Activated B cell treated with CpG ODN at 0.5 μM for 24 hours (primary cell): Measurements from ENCODE around the gene FMN1. TPM values are rescaled to one million over a fixed set of nuclear protein-coding genes. Genes with fewer than 3 reads are reported as not detected.

Experiments used
- ATAC-seq: fragments of 200-7000 bp; cut with Tn5 transposase; one replicate; pipeline ENCODE4 v1.10.0; 2021; ENCODE audit warnings: low read depth, mild to moderate bottlenecking, moderate library complexity
- CTCF ChIA-PET: fragments of 350-600 bp; sonication (Branson Sonifier 250); formaldehyde crosslinking; loops from one replicate; lab custom pipeline; 2021; ENCODE audit warnings: antibody characterized with exemption; lab: Charles Lee
- POLR2A ChIA-PET: fragments of 350-600 bp; sonication (Branson Sonifier 250); formaldehyde crosslinking; loops from one replicate; lab custom pipeline; 2021; ENCODE audit warnings: antibody characterized with exemption; lab: Charles Lee
- DNase-seq: peaks from one replicate; pipeline ENCODE4 v3.0.0; 2022
- H3K27ac Mint-ChIP-seq: one replicate; pipeline ENCODE4 v1.8.0; 2020; ENCODE audit warnings: mixed read lengths
- H3K27me3 Mint-ChIP-seq: one replicate; pipeline ENCODE4 v1.8.0; 2021; ENCODE audit warnings: mixed read lengths
- H3K36me3 Mint-ChIP-seq: one replicate; pipeline ENCODE4 v1.8.0; 2021; ENCODE audit warnings: low read depth, mixed read lengths
- H3K4me1 Mint-ChIP-seq: one replicate; pipeline ENCODE4 v1.8.0; 2021; ENCODE audit warnings: mixed read lengths
- H3K4me3 Mint-ChIP-seq: one replicate; pipeline ENCODE4 v1.8.0; 2020; ENCODE audit warnings: mild to moderate bottlenecking, mixed read lengths
- H3K9me3 Mint-ChIP-seq: one replicate; pipeline ENCODE4 v1.8.0; 2020; ENCODE audit warnings: mixed read lengths
- CTCF ChIP-seq: fragments of 200-600 bp; IDR thresholded peaks from one replicate; pipeline ENCODE4 v1.8.0; 2022; ENCODE audit warnings: antibody characterized with exemption, mild to moderate bottlenecking
- intact Hi-C: fragments of 100-400 bp; cut with micrococcal nuclease; formaldehyde crosslinking; loops from one replicate; pipeline ENCODE4 v1.15.1; 2024
- total RNA-seq: library from RNA; stranded (reverse); gene quantifications from 2 replicates; pipeline ENCODE4 v1.2.3, GENCODE V29; 2022

Gene FMN1
- total RNA-seq, 1 donor from 2014 or later, result 0.80 TPM

DNA sequence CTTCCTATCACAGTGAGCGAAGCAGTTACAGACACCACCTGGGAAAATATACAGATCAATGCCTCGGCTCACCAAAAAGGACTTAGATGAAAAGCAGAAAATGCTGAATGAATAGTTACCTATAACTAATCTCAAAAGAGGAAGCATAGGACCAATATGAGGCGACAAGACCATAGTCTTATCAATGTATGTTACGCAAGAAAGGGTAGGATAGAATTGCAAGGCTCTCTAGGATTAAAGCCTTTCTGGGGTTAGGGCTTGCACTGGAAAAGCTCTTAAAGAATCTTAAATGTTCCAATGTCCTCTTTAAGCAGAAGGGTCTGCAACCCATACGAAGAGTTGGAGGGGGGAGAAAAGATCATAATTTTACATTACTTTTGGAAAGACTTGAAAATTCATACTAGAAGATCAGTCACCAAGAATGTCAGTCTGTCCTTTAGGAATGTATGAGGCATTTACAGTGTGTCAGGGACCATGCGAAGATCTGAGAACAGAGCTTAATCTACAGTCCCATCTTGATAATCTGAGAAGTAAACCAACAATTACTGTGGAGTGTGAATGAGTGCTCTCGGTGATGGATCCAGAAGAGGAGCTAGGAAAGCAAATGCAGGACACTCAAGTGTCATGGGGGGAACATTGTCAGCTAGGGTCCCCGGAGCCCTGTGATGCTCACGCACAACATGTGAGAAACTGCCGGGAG lies 290.8 kb downstream of the FMN1 start:
- CTCF ChIA-PET, result interaction anchor here (2.1 kb wide), 1 partner anchor 60 kb away, joined by 7 read pairs; no protein-coding TSS in a partner anchor
- H3K4me1 Mint-ChIP-seq, result peaks cover 53% of the 10 kb centered on the region

DNA sequence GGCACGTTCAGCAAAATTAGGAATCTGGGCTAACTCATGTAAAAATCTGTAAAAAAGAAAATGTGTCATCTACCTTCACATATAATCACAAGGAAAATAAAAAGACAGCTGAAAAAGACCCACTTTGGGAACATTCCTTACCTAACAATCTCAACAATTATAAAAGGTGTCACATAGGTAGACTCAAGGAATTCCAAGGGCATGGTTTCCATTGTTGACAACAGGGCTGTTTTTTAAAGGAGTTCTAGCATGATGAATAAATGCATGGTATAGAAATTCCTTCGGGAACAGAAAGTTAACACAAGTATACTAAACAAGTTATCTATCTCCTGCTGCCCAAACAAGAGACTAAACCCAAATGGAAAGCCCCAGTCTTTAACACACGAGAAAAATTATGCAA lies 292.5 kb downstream of the FMN1 start:
- H3K9me3 Mint-ChIP-seq, result no peaks in the 10 kb centered on the region
- CTCF ChIA-PET, result no interaction called here
- intact Hi-C loops, result no loop called here
- DNase-seq, result no peak
- TF ChIP-seq CTCF, result no peak
- POLR2A ChIA-PET, result no interaction called here
- H3K27me3 Mint-ChIP-seq, result peaks cover 3% of the 10 kb centered on the region
- H3K36me3 Mint-ChIP-seq, result no peaks in the 10 kb centered on the region
- H3K4me3 Mint-ChIP-seq, result no peak overlapping the region
- no peak overlapping the region for H3K27ac Mint-ChIP-seq
- H3K4me1 Mint-ChIP-seq, result peaks cover 45% of the 10 kb centered on the region
- ATAC-seq, result no peak

More for the DNA sequence above, 290.8 kb downstream of the FMN1 start:
- Mint-ChIP-seq H3K27me3 (peaks cover 3% of the 10 kb centered on the region), H3K9me3 (no peaks in the 10 kb centered on the region), H3K27ac (no peak overlapping the region), H3K36me3 (no peaks in the 10 kb centered on the region), H3K4me3 (peak overlapping the region; percentile 4)
- ATAC-seq (no peak), DNase-seq (no peak)
- intact Hi-C loops, result no loop called here
- no peak for TF ChIP-seq CTCF
- POLR2A ChIA-PET, result no interaction called here

GRCh38 chr15:32901192-32901591 lies 293.3 kb downstream of the FMN1 start:
- H3K27me3 Mint-ChIP-seq, result peaks cover 3% of the 10 kb centered on the region
- H3K9me3 Mint-ChIP-seq, result no peaks in the 10 kb centered on the region

GRCh38 chr15:32899126-32899596 lies 295.4 kb downstream of the FMN1 start:
- DNase-seq, result peak; percentile 58
- intact Hi-C loops, result loop anchor here (1.0 to 5.0 kb wide), 3 partner anchors 10 to 38 kb away; no protein-coding TSS in a partner anchor
- Mint-ChIP-seq H3K27ac (no peak overlapping the region), H3K9me3 (no peaks in the 10 kb centered on the region), H3K4me3 (peak overlapping the region; percentile 44), H3K4me1 (peaks cover 32% of the 10 kb centered on the region), H3K27me3 (peaks cover 3% of the 10 kb centered on the region), H3K36me3 (no peaks in the 10 kb centered on the region)
- CTCF ChIA-PET, result interaction anchor here (0.7 to 1.5 kb wide), 6 partner anchors 10 to 95 kb away, joined by 3 to 8 read pairs (median 4); no protein-coding TSS in a partner anchor
- peak; percentile 98 for ATAC-seq
- no peak for TF ChIP-seq CTCF
- POLR2A ChIA-PET, result interaction anchor here (0.5 to 1.5 kb wide), 5 partner anchors 9 to 65 kb away, joined by 3 to 17 read pairs (median 3); no protein-coding TSS in a partner anchor

More at GRCh38 chr15:32901192-32901591, 293.3 kb downstream of the FMN1 start:
- POLR2A ChIA-PET, result no interaction called here
- DNase-seq (no peak), ATAC-seq (no peak)
- Mint-ChIP-seq H3K4me1 (peaks cover 39% of the 10 kb centered on the region), H3K4me3 (no peak overlapping the region), H3K27ac (no peak overlapping the region), H3K36me3 (no peaks in the 10 kb centered on the region)
- no peak for TF ChIP-seq CTCF
- intact Hi-C loops, result no loop called here
- CTCF ChIA-PET, result no interaction called here

DNA sequence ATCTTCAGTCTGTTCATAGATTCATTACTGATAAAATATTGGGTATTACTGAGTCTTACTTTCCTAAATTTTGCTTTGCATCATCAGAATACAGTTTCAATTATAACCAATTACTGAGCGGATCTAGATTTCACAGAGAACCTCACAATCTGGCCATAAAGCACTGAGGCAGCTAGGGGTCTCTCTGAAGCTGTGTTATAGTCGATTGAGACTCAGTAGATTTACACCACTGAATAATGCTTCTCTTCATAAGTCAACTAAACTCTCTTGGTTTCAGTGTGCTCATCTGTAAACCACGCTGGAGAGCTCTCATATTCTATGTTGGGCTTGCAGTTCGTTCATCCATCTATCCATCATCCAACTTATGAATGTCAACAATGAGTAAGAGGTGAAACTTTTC lies 296.1 kb downstream of the FMN1 start:
- no peak overlapping the region for H3K27ac Mint-ChIP-seq
- H3K4me3 Mint-ChIP-seq, result no peak overlapping the region
- peaks cover 25% of the 10 kb centered on the region for H3K4me1 Mint-ChIP-seq
- TF ChIP-seq CTCF, result no peak
- DNase-seq, result no peak
- no peaks in the 10 kb centered on the region for H3K36me3 Mint-ChIP-seq
- peaks cover 3% of the 10 kb centered on the region for H3K27me3 Mint-ChIP-seq
- no peaks in the 10 kb centered on the region for H3K9me3 Mint-ChIP-seq
- intact Hi-C loops, result loop anchor here (2.0 to 5.0 kb wide), 2 partner anchors 28 to 39 kb away; no protein-coding TSS in a partner anchor
- ATAC-seq, result no peak
- ChIA-PET POLR2A (interaction anchor here (0.5 to 1.5 kb wide), 4 partner anchors 10 to 65 kb away, joined by 3 to 17 read pairs (median 3); no protein-coding TSS in a partner anchor), CTCF (interaction anchor here (1.3 to 1.5 kb wide), 3 partner anchors 11 to 58 kb away, joined by 3 to 8 read pairs (median 6); no protein-coding TSS in a partner anchor)
